Measurements from ENCODE around the gene TMTC4.

TMTC4 gene

GRCh38 chr13:100665403-100665802, 9.2 kb downstream of the TMTC4 start:
- DNase-seq: no peak

- no peak for DNase-seq
Measured at GRCh38 chr13:100664171-100664900, 10.3 kb downstream of the TMTC4 start.

- no peak for DNase-seq
Measured at GRCh38 chr13:100662468-100663211, 12.0 kb downstream of the TMTC4 start.

GRCh38 chr13:100660761-100661160, 13.8 kb downstream of the TMTC4 start:
- DNase-seq: no peak

- no peak for DNase-seq
Measured at GRCh38 chr13:100659578-100659977, 15.0 kb downstream of the TMTC4 start.

GRCh38 chr13:100658363-100658762, 16.2 kb downstream of the TMTC4 start:
- DNase-seq: no peak

GRCh38 chr13:100657881-100658315, 16.7 kb downstream of the TMTC4 start:
- DNase-seq: no peak

GRCh38 chr13:100652510-100652909, 22.1 kb downstream of the TMTC4 start:
- no peak for DNase-seq

GRCh38 chr13:100650326-100650725, 24.3 kb downstream of the TMTC4 start:
- no peak for DNase-seq

GRCh38 chr13:100648354-100648753, 26.2 kb downstream of the TMTC4 start:
- DNase-seq: no peak

GRCh38 chr13:100646871-100647270, 27.7 kb downstream of the TMTC4 start:
- no peak for DNase-seq

GRCh38 chr13:100646030-100646673, 28.4 kb downstream of the TMTC4 start:
- no peak for DNase-seq

- no peak for DNase-seq
Measured at GRCh38 chr13:100645382-100645781, 29.2 kb downstream of the TMTC4 start.

- DNase-seq: no peak
Measured at GRCh38 chr13:100644371-100644770, 30.2 kb downstream of the TMTC4 start.

- no peak for DNase-seq
Measured at GRCh38 chr13:100637796-100638195, 36.8 kb downstream of the TMTC4 start.

- no peak for DNase-seq
Measured at GRCh38 chr13:100637380-100637779, 37.2 kb downstream of the TMTC4 start.

- DNase-seq: no peak
Measured at GRCh38 chr13:100636441-100636840, 38.2 kb downstream of the TMTC4 start.

GRCh38 chr13:100636004-100636403, 38.6 kb downstream of the TMTC4 start:
- no peak for DNase-seq

GRCh38 chr13:100634696-100635095, 39.9 kb downstream of the TMTC4 start:
- DNase-seq: no peak

GRCh38 chr13:100633461-100633860, 41.1 kb downstream of the TMTC4 start:
- DNase-seq: no peak

- DNase-seq: no peak
Measured at GRCh38 chr13:100630555-100630954, 44.0 kb downstream of the TMTC4 start.

GRCh38 chr13:100627120-100627519, 47.5 kb downstream of the TMTC4 start:
- DNase-seq: no peak

- DNase-seq: no peak
Measured at GRCh38 chr13:100625447-100625846, 49.1 kb downstream of the TMTC4 start.

- DNase-seq: no peak
Measured at GRCh38 chr13:100620792-100621191, 53.8 kb downstream of the TMTC4 start.
